ENCODE measurements around the gene KRTAP1-3. TPM values are rescaled to one million over a fixed set of nuclear protein-coding genes. Genes with fewer than 3 reads are reported as not detected.
"Not testable (repeated sequence)": the region's sequence is repeated elsewhere in the genome, so short reads cannot be mapped to it uniquely, and the experiment has no call there.

The KRTAP1-3 gene
- total RNA-seq, 2 experiments from 2014 or later: not detected

GRCh38 chr17:41040783-41041571 lies 6.3 kb upstream of the KRTAP1-3 start, which contains the start of gene KRTAP1-1:
Gene KRTAP1-1, minus strand, starts transcription at chr17:41041450. Its CDS starts 53 bp downstream, at chr17:41041397.
- H3K4me1 Mint-ChIP-seq; DNase-seq; POLR2A ChIA-PET; H3K27ac Mint-ChIP-seq; ATAC-seq (ENCODE audit: low read depth); H3K36me3 Mint-ChIP-seq; H3K4me3 Mint-ChIP-seq; H3K9me3 Mint-ChIP-seq: not testable (repeated sequence)
- peaks cover 12% of the 10 kb centered on the region for H3K27me3 Mint-ChIP-seq

GRCh38 chr17:41037853-41038350 lies 3.2 kb upstream of the KRTAP1-3 start:
- Mint-ChIP-seq H3K4me1 (no peaks in the 10 kb centered on the region), H3K4me3 (no peak overlapping the region), H3K27me3 (peaks cover 11% of the 10 kb centered on the region), H3K27ac (no peak overlapping the region), H3K36me3 (no peaks in the 10 kb centered on the region), H3K9me3 (peaks cover 6% of the 10 kb centered on the region)
- ATAC-seq (ENCODE audit: low read depth) (no peak), DNase-seq (no peak)
- POLR2A ChIA-PET: no interaction called here

GRCh38 chr17:41029633-41030245 lies 4.9 kb downstream of the KRTAP1-3 start, which contains the start of gene KRTAP1-4:
Gene KRTAP1-4, minus strand, starts transcription at chr17:41030195. Its CDS starts 117 bp downstream, at chr17:41030078.
- H3K27ac Mint-ChIP-seq: no peak within 1 kb of the TSS
- H3K36me3 Mint-ChIP-seq: no peaks in the 10 kb centered on the region
- H3K4me1 Mint-ChIP-seq: peaks cover 2% of the 10 kb centered on the region
- H3K4me3 Mint-ChIP-seq: no peak within 1 kb of the TSS
- H3K9me3 Mint-ChIP-seq: no peaks in the 10 kb centered on the region
- POLR2A ChIA-PET: no interaction called here
- H3K27me3 Mint-ChIP-seq: peaks cover 23% of the 10 kb centered on the region
- DNase-seq (no peak), ATAC-seq (ENCODE audit: low read depth) (no peak)

GRCh38 chr17:41026715-41027471 lies 7.8 kb downstream of the KRTAP1-3 start, which contains the start of gene KRTAP1-5:
Gene KRTAP1-5, minus strand, starts transcription at chr17:41027208. Its CDS starts 53 bp downstream, at chr17:41027155.
- Mint-ChIP-seq H3K4me3 (no peak within 1 kb of the TSS), H3K9me3 (no peaks in the 10 kb centered on the region), H3K27me3 (peaks cover 18% of the 10 kb centered on the region), H3K36me3 (no peaks in the 10 kb centered on the region), H3K27ac (no peak within 1 kb of the TSS), H3K4me1 (peaks cover 6% of the 10 kb centered on the region)
- no peak for ATAC-seq (ENCODE audit: low read depth)
- POLR2A ChIA-PET: no interaction called here
- no peak for DNase-seq

GRCh38 chr17:41024697-41025096 lies 10.0 kb downstream of the KRTAP1-3 start:
- Mint-ChIP-seq H3K36me3 (no peaks in the 10 kb centered on the region), H3K27ac (no peak overlapping the region), H3K4me1 (peaks cover 6% of the 10 kb centered on the region), H3K27me3 (peaks cover 15% of the 10 kb centered on the region), H3K9me3 (no peaks in the 10 kb centered on the region), H3K4me3 (no peak overlapping the region)
- no peak for ATAC-seq (ENCODE audit: low read depth)
- DNase-seq: no peak
- POLR2A ChIA-PET: no interaction called here

- DNase-seq (no peak), ATAC-seq (ENCODE audit: low read depth) (no peak)
- H3K4me3 Mint-ChIP-seq: no peak overlapping the region
- H3K4me1 Mint-ChIP-seq: peaks cover 6% of the 10 kb centered on the region
- no peaks in the 10 kb centered on the region for H3K9me3 Mint-ChIP-seq
- no peaks in the 10 kb centered on the region for H3K27me3 Mint-ChIP-seq
- H3K36me3 Mint-ChIP-seq: no peaks in the 10 kb centered on the region
- POLR2A ChIA-PET: no interaction called here
- H3K27ac Mint-ChIP-seq: no peak overlapping the region
These were observed 14.3 kb downstream of the KRTAP1-3 start for GRCh38 chr17:41020336-41020735.

- Mint-ChIP-seq H3K4me3 (no peak overlapping the region), H3K36me3 (no peaks in the 10 kb centered on the region), H3K9me3 (no peaks in the 10 kb centered on the region), H3K4me1 (peaks cover 2% of the 10 kb centered on the region), H3K27ac (no peak overlapping the region), H3K27me3 (peaks cover 2% of the 10 kb centered on the region)
- ATAC-seq (ENCODE audit: low read depth): no peak
- DNase-seq: no peak
- POLR2A ChIA-PET: no interaction called here
These were observed 15.3 kb downstream of the KRTAP1-3 start for GRCh38 chr17:41019415-41019814.

GRCh38 chr17:41018541-41018940 lies 16.1 kb downstream of the KRTAP1-3 start:
- Mint-ChIP-seq H3K4me1 (no peaks in the 10 kb centered on the region), H3K9me3 (no peaks in the 10 kb centered on the region), H3K27ac (no peak overlapping the region), H3K27me3 (peaks cover 2% of the 10 kb centered on the region), H3K4me3 (no peak overlapping the region), H3K36me3 (no peaks in the 10 kb centered on the region)
- POLR2A ChIA-PET: no interaction called here
- DNase-seq: no peak
- no peak for ATAC-seq (ENCODE audit: low read depth)

- no peak for ATAC-seq (ENCODE audit: low read depth)
- no peak overlapping the region for H3K27ac Mint-ChIP-seq
- POLR2A ChIA-PET: no interaction called here
These were observed 18.0 kb downstream of the KRTAP1-3 start for GRCh38 chr17:41016578-41017215.

GRCh38 chr17:41015454-41015853 lies 19.2 kb downstream of the KRTAP1-3 start:
- Mint-ChIP-seq H3K36me3 (no peaks in the 10 kb centered on the region), H3K27ac (no peak overlapping the region), H3K4me1 (no peaks in the 10 kb centered on the region), H3K27me3 (peaks cover 2% of the 10 kb centered on the region), H3K4me3 (no peak overlapping the region), H3K9me3 (no peaks in the 10 kb centered on the region)
- no peak for ATAC-seq (ENCODE audit: low read depth)
- POLR2A ChIA-PET: no interaction called here
- no peak for DNase-seq

More at GRCh38 chr17:41016578-41017215, 18.0 kb downstream of the KRTAP1-3 start:
- Mint-ChIP-seq H3K4me1 (no peaks in the 10 kb centered on the region), H3K27me3 (peaks cover 2% of the 10 kb centered on the region), H3K9me3 (no peaks in the 10 kb centered on the region), H3K4me3 (no peak overlapping the region), H3K36me3 (no peaks in the 10 kb centered on the region)
- no peak for DNase-seq

GRCh38 chr17:41013606-41014005 lies 21.1 kb downstream of the KRTAP1-3 start:
- POLR2A ChIA-PET: no interaction called here
- peaks cover 2% of the 10 kb centered on the region for H3K27me3 Mint-ChIP-seq
- H3K4me1 Mint-ChIP-seq: no peaks in the 10 kb centered on the region
- H3K27ac Mint-ChIP-seq: no peak overlapping the region
- H3K9me3 Mint-ChIP-seq: no peaks in the 10 kb centered on the region
- H3K4me3 Mint-ChIP-seq: no peak overlapping the region
- DNase-seq (no peak), ATAC-seq (ENCODE audit: low read depth) (no peak)
- H3K36me3 Mint-ChIP-seq: no peaks in the 10 kb centered on the region

- Mint-ChIP-seq H3K27me3 (peaks cover 2% of the 10 kb centered on the region), H3K27ac (no peak overlapping the region), H3K4me3 (no peak overlapping the region), H3K36me3 (no peaks in the 10 kb centered on the region), H3K4me1 (no peaks in the 10 kb centered on the region), H3K9me3 (no peaks in the 10 kb centered on the region)
- no peak for DNase-seq
- ATAC-seq (ENCODE audit: low read depth): no peak
- POLR2A ChIA-PET: no interaction called here
These were observed 21.5 kb downstream of the KRTAP1-3 start for GRCh38 chr17:41013181-41013580.

Data from activated naive CD8-positive, alpha-beta T cell treated with anti-CD3 and anti-CD28 coated beads, Interleukin-2, amount 10 ng/mL, durations not matched to agents 7 days and 5 days (primary cell).